NCI-H146 treated with DMSO at 0.1 percent for 48 hours (cell line): ENCODE data around the gene ANKRD13A.
"Not testable (repeated sequence)": the region's sequence is repeated elsewhere in the genome, so short reads cannot be mapped to it uniquely, and the experiment has no call there.

ENCODE experiments used
- DNase-seq: peaks from one replicate; lab custom pipeline; 2025; ENCODE audit not compliant: unreplicated experiment; lab: John Stamatoyannopoulos, UW

Gene ANKRD13A

DNA sequence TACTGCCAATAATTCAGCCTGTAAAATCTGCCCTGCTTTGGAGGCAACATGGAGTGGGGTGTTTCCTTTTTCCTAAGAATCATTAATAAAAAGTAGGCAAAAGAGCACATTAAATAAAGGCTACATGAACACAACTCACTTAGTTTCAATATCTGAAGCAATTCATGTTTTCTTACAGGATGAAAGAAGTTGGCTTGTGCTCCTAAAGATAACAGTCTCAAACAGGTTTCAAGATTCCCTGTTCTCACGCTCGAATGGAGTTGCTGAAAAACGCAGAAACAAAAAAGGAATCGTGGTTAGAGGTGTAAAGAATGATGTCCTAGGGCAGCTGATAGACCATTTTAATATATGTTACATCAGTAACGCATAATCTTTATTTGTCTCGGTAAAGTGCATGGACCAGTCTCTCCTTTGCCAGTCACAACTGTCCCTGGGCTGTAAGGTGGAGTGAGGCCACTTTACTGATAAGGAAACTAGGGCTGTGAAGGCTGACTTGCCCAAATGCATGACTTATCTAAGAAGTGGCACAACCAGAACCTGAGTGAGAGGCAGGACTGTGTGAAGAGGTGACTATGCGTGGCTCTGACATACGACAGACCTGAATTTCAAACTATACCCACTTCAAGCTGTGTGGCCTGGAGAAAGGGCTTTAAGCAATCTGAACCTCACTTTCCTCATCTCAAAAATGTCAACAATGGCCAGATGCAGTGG lies 15.6 kb upstream of the ANKRD13A start:
- no peak for DNase-seq

DNA sequence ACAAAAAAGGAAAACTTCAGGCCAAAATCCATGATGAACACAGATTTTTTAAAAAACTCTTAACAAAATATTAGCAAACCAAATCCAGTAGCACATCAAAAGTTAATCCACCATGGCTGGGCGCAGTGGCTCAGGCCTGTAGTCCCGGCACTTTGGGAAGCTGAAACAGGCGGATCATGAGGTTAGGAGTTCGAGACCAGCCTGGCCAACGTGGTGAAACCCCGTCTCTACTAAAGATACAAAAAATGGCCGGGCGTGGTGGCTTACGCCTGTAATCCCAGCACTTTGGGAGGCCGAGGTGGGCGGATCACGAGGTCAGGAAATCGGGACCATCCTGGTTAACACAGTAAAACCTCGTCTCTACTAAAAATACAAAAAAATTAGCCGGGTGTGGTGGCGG lies 13.0 kb upstream of the ANKRD13A start:
- not testable (repeated sequence) for DNase-seq

DNA sequence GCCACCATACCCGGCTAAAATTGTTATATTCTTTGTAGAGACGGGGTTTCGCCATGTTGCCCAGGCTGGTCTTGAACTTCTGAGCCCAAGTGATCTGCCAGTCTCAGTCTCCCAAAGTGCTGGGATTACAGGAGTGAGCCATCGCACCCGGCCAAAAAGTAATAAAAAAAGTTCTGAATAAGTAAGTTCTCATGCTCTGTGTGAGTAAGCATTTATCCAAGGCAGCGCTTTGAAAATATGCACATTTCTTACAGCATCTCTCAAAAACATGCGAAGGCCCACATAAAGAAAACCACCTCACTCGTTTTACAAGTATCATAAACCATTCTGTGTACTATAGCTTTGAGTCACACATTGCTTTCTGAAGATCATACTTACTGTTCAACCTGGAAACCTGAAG lies 11.6 kb upstream of the ANKRD13A start:
- DNase-seq = no peak

DNA sequence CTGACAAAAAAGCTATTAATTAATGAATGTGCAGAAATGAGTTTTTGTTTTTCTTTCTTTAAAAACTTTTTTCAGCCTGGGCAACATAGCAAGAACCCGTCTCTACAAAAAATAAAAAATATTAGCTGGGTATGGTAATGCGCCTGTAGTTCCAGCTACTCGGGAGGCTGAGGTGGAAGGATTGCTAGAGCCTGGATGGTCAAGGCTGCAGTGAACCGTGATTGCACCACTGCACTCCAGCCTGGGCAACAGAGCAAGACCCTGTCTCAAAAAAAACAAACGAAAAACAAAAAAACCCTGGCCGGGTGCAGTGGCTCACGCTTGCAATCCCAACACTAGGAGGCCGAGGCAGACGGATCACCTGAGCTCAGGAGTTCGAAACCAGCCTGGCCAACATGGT lies 11.0 kb upstream of the ANKRD13A start:
- DNase-seq = no peak

DNA sequence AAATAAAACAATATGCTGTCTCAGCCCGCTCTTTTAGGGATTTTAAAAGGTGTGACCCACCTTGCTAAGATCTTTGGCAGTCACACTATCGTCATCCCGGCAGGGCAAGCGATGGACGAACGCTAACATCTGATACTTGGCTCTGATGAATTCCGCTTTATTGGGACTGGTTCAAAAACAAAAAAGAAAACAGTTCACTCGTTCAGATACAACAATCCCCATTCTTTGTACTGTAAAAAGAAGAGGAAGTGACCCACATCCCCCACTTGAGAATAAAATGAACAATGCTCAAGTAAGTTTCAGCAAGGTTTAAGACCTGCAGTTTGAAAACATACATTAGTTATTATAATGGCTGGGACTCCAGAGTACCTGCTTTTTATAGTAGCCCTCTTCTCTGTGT lies 10.3 kb upstream of the ANKRD13A start:
- no peak for DNase-seq

DNA sequence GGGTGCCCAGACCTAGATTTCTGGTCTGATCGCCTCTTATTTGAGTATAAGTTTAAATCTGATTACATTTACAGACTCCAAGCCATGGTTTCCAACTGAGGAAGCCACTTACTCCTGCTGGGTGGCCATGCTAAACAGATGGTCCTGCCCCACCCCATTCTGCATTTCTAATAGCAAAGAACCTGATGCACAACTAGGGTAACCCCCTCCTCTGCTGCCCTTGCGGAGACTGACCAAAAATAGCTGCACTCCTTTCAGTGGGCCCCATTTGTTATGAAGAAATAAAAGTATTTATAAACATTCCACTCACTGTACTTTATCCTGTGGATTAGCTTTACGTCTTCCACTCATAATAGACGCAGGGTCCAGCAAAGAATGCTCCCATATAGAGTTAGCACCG lies 9.8 kb upstream of the ANKRD13A start:
- DNase-seq = no peak

DNA sequence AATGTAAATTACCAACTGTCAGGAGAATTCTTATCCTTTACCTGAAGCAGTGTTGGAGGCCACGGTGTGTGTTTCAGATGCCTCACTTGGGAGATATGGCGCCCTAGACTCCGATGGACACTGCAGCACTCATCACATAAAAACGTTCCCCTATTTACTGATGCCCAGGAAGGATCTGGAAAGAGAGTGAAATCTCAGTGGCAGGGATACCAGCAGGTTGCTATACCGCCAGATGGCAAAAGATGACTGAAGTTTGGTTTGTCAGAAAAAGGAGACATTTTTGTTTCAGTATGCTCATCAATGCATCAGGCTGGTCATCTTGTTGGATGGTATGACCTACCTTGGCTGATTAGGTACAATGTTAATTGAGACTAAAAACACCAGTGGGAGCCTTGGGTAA lies 7.6 kb upstream of the ANKRD13A start:
- DNase-seq = no peak

DNA sequence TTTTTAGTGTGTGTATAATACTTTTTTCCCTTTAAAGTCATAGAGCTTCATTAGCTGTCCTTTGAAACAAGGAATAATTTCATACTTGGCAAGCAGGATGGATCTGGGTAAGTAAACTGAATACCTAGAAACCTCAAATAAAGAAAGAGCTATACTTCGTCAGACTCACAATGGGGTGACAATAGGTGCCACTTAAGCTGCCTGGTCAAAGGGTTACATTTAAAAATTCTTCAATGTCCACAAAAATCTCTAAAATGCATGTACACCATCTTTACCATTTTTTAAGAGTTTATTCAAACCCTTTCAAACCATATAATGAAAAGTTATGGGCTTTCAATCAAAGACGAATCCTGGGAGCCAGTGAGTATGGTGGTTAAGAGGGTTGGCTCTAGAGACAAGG lies 6.1 kb upstream of the ANKRD13A start:
- no peak for DNase-seq

DNA sequence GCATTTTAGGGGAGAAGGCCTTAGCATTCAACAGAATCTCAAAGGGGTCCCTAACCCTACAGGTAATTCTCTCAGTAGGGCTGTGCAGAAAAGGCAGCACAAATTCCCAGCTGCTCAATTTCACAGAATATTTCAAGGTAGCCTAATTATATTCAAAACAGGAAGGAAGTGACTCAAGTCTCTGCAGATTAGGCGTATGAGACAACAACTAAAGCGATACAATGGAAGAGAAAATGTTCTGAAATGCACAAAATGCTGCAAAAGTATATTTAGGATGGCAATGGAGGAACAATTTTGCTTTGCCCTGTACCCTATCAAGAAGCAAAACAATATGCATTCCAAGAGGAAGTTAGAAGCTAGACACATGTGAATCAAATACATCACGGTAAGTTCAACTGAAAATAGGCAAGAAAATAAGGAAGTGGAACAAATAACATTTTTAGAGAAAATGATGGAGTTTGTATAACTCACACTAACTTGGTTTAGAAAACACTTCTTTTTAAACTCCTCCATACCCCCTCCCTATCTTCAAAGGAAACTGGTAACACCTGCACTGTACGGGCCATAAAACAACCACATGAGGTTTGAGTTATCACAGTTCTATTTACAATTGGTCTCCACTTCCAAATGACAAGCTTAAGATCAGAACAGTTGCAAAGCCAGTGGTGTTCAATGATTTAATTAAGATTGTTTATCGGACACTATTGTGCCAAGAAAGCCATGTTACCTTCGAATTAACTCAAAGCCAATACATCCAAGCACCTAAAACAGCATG lies 4.6 kb upstream of the ANKRD13A start:
- no peak for DNase-seq

DNA sequence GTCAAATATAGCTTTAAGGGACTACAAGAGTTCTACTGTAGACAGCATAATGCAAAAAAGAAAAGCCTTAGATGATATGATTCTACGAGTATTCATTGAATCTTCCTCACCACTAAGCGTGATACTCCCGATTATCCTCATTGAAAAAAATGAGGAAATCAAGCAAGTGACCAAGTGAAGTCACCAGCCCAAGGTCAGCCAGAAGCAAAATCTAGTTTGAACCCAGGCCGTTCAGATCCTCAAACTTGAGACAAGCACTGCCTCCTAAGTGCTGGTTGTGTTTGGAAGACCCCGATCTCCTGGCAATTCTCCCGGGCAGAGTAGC lies 3.9 kb upstream of the ANKRD13A start:
- DNase-seq = no peak

DNA sequence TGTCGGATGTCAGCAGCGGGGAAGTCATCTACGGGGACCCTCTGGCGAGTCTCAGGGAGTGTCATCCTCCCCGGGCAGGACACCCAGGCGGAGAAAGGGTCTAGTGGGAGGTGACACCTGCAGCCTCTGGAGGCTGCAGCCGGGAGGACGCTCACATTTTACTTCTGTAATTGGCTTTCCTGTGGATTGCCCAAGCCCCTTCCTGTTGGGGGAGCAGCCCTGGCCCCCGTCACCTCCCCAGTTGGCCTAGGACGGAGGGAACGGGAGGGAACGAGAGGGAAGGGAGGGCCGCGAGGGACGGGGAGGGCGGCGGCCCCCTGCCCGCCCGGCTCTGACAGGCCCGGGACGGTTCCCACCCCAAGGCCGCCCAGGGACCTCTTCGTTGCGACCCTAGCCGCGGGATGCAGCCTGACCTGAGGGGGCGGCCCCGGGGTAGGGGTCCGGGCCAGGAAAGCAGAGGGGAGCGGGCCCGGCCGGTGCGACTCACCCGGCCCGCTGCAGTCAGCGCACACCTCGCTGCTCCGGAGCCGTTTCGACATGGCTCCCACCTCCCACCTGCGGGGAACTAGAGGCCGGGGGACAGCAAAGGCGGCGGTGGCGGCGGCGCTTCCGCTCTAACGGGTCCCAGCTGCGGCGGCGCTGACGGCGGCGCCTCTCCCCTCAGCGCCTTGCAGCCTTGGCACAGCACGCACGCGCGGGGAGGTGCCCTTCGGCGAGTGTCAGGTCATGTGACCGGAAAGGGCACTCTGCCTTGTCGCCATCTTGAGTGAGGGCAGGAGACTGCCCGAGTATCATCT lies 3.3 kb upstream of the ANKRD13A start, which contains the start of gene GIT2:
Gene GIT2 (minus strand): TSS at position 683 of the 797 bp plus-strand sequence. CDS start 144 bp downstream, at position 539.
- peak; percentile 78 for DNase-seq

DNA sequence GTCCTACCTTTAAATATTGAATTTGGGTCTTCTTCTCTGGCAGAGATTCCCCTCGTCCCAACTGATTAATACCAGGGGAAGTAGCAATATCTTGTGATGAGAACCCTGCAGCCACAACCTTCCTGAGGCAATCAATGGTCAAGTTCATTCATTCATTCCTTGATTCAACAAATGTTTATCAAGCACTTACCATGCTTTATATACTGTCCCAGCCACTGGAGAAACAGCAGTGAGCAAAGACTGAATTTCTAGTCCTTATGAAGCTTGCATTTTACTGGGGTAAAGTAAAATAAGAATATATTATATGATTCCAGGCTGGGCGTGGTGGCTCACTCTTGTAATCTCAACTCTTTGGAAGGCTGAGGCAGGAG lies 2.8 kb upstream of the ANKRD13A start:
- no peak for DNase-seq

DNA sequence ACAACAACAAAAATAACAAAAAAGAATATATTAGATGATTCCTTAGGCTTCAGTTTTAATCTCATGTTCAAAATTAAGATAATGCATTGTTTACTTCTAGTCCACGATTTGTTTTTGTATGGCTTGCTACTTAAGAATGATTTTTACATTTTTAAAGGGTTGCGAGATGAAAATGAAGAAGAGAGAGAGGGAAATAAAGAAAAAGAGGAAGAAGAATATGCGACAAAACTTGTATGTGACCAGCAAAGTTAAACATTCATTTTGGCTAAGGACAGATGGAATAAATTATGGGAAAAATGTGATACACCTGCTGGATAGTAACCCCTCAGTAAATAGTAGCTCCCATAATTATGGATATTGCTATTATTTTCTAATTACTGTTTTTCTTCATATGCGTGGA lies 1.8 kb upstream of the ANKRD13A start:
- no peak for DNase-seq

DNA sequence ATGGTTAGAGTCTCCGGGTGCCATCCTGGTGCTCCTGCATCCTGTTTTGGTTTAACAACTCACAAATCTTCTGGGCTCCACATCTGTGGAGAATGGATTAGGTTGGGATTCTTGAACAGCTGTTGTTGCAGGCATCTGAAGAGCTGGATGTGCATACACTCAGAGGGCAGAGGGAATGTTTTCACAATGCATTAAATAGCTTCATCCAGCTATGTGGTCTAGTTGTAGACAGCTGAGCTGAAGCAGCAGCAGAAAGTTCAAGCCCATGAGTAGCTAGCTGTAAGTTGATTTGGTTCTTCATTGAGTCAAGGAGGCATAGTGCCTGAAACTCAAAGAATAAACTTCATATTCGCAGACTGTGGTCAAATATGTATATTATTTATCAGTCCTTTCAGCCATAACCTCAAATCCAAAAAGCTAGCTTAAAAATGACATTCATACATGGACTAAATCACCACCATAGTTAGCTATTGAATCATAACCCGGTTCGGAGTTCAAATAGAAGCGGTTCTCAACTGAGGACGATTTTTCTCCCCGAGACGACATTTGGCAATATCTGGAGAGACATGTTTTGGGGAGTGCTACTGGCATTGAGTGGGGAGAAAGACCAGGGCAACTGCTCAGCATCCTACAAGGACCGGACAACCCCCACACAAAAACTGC lies 858 bp upstream of the ANKRD13A start:
- DNase-seq = peak; percentile 13

DNA sequence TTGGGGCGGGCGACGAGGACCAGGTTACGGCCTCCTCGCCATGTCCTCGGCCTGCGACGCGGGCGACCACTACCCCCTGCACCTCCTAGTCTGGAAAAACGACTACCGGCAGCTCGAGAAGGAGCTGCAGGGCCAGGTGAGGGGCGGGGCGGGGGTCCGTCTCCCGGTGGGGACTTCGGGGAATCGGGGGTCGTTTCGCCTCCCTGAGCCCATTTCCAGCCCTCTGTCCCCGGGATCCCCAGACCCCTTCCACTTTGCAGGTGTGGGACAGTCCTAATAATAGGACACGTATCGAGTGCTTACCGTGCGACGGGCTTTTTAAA lies 380 bp downstream of the ANKRD13A start:
- no peak for DNase-seq

DNA sequence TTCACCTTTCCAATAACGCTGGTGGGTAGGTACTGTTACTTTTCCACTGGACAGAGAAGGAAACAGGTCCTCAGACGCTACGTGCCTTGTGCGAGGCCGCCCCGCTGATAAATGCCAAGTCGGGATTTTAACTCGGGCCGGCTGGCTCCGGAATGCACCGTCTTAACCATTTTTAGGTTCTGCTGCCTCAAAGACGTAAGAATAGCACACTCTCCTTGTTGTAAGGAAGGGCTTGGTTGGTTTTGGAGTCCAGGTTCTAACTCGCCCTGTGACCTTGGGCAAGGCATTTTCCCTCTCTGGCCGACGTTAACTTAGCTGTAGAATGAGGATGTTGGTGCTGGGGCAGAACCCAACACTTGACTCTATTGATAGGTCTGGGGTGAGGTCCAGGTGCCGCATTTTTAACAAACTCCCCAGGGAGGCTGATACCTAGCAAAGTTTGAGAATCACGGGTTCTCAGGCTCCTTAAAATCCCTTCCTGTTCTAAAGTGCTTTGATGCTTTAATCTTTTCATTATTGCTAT lies 814 bp downstream of the ANKRD13A start:
- DNase-seq = no peak

DNA sequence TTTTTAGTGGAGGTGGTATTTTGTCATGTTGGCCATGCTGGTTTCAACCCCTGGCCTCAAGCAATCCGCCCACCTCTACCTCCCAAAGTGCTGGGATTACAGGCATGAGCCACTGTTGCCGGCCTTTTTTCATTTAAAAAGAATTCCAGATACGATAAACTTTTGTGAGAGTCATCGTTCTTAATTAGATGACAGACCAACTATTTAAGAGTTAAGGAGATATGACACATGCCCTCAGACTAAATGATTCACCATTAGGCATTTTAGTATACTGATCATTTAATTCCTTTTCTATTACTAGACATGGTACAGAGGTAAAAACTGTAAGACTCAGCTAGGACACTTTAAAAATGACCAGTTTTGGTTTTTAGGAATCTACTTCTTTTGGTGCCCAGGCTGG lies 2.4 kb downstream of the ANKRD13A start:
- no peak for DNase-seq

DNA sequence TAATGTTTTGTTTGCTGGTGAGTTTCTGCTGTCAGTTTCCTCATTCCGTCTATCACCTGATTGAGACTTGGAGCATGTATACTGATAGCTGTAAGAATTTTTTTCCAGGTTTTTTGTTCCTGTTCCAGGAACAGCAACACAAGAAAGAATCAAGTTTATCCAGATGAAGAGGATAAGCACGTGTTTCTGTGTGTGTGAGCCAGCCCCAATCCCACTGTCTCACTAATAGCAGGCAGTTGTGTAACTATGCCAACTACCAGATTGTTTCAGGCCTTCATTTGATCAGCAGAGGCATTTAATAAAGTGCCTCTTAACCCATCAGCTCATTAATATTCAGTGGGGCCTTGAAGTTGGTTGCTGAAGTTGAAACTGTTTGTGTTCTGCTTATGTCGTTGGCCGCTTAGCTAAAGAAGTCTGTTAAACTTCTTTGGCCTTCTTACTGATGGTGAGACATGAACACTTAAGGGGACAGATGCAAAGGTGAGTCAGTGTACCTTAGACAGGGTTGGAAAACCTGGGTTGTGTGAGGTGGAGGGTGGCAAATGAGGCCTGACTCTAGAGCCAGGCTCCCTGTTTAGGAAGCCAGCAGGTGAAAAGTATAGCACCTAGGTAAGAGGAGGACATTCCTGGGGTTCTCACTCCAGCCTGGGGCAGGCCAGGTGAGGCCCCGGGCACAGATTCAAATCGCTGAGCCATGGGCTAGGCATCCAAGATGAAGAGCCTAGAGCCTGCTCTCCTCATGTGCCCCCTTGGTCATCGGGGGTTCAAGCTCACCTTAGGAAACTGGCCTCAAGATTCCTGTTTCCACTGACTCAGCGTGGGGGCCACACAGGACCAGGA lies 3.7 kb downstream of the ANKRD13A start:
- no peak for DNase-seq

DNA sequence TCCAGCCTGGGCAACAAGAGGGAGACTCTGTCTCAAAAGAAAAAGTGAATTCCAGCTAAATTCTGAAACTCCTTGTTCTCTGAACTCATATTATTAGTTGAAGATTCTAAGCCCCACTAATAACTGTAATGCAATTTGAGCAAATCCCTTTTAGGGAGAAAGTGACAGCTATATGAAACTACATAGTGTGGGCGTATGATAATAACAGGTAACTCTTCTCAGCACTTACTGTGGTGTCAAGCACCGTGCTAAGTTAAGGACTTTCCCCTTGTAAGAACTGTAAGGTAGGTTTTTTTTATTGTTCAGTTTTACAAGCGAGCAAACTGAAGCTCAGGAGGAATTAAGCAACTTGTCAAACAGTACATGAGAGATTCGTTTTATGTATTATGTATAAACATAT lies 5.4 kb downstream of the ANKRD13A start:
- no peak for DNase-seq

DNA sequence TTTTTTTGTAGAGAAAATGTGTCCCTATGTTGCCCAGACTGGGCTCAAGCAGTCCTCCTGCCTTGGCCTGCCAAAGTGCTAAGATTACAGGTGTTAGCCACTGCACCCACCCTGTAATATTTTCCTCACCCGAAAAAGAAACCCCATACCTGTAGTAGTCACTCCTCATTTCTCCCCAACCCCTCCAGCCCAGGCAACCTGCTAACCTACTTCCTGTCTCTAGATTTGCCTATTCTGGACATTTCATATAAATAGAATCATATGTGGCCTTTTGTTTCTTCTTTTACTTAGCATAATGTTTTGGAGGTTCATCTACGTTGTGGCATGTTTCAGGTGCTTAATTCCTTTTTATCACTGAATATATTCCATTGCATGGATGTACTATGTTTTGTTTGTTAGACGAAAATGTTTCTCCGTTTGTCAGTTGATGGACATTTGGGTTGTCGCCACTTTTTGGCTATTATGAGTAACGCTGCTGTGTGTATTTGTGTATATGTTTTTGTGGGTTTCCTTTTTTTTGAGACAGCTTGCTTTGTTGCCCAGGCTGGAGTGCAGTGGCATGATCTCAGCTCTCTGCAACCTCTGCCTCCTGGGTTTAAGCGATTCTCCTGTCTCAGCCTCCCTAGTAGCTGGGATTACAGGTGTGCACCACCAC lies 6.2 kb downstream of the ANKRD13A start:
- no peak for DNase-seq
